ENCODE measurements around the gene FBXO42.
A peak's percentile ranks its signal among the peaks of the same experiment; 100 is the strongest.
"Not testable (repeated sequence)": the region's sequence is repeated elsewhere in the genome, so short reads cannot be mapped to it uniquely, and the experiment has no call there.

FBXO42 gene

DNA sequence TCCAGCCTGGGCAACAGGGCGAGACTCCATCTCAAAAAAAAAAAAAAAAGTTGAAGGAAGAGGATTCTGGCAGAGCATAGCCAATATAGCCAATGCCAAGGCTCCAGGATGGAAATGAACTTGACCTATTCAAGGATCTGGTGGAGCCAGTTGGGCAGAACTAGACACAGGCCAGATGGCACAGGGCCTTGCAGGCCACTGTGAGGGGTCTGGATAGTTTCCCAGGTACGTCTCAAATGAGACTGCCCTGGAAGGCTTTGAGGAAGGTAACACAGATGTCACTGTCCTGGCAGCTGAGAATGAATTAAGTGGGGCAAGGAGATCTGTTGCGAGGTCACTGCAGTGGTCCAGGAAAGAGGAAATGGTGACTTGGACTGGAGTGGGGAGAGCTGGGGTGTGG, 127.8 kb downstream of the FBXO42 start:
- no peak overlapping the region for H3K4me3 ChIP-seq (ENCODE audit: low read depth, low read length)
- in situ Hi-C loops (cut with HindIII; ENCODE audit: low sequenced_read_pairs), result no loop called here
- no peak for DNase-seq (ENCODE audit: low read depth)
- TF ChIP-seq, protein P1, sequence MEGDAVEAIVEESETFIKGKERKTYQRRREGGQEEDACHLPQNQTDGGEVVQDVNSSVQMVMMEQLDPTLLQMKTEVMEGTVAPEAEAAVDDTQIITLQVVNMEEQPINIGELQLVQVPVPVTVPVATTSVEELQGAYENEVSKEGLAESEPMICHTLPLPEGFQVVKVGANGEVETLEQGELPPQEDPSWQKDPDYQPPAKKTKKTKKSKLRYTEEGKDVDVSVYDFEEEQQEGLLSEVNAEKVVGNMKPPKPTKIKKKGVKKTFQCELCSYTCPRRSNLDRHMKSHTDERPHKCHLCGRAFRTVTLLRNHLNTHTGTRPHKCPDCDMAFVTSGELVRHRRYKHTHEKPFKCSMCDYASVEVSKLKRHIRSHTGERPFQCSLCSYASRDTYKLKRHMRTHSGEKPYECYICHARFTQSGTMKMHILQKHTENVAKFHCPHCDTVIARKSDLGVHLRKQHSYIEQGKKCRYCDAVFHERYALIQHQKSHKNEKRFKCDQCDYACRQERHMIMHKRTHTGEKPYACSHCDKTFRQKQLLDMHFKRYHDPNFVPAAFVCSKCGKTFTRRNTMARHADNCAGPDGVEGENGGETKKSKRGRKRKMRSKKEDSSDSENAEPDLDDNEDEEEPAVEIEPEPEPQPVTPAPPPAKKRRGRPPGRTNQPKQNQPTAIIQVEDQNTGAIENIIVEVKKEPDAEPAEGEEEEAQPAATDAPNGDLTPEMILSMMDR (IDR thresholded peaks at IDR 0.05; ENCODE audit: low read depth, low read length, missing control alignments), result no peak

DNA sequence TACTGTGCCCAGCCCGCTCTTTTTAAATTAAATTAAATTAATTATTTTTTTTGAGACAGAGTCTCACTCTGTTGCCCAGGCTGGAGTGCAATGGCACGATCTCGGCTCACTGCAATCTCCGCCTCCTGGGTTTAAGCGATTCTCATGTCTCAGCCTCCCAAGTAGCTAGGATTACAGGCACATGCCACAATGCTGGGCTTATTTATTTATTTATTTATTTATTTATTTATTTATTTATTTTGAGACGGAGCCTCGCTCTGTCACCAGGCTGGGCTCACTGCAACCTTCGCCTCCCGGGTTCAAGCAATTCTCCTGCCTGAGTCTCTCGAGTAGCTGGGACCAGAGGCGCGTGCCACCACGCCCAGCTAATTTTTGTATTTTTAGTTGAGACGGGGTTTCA, 129.6 kb downstream of the FBXO42 start:
- in situ Hi-C loops (cut with HindIII; ENCODE audit: low sequenced_read_pairs); H3K4me3 ChIP-seq (ENCODE audit: low read depth, low read length); DNase-seq (ENCODE audit: low read depth): not testable (repeated sequence)

DNA sequence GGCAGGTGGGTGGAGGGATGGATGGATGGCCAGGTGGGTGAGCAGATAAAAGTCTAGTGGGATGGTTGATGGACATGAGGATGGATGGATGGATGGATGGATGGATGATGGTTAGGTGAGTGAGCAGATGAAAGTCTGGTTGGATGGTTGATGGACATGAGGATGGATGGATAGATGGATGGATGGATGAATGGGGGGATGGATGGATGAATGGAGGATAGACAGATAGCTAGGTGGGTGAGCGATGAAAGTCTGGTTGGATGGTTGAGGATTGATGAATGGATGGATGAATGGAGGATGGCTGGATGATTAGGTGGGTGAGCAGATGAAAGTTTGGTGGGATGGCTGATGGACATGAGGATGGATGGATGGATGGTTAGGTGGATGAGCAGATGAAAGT, 130.8 kb downstream of the FBXO42 start:
- in situ Hi-C loops (cut with HindIII; ENCODE audit: low sequenced_read_pairs), result no loop called here
- H3K4me3 ChIP-seq (ENCODE audit: low read depth, low read length), result no peak overlapping the region
- TF ChIP-seq, protein P1 (IDR thresholded peaks at IDR 0.05; ENCODE audit: low read depth, low read length, missing control alignments), result no peak
- DNase-seq (ENCODE audit: low read depth), result no peak

DNA sequence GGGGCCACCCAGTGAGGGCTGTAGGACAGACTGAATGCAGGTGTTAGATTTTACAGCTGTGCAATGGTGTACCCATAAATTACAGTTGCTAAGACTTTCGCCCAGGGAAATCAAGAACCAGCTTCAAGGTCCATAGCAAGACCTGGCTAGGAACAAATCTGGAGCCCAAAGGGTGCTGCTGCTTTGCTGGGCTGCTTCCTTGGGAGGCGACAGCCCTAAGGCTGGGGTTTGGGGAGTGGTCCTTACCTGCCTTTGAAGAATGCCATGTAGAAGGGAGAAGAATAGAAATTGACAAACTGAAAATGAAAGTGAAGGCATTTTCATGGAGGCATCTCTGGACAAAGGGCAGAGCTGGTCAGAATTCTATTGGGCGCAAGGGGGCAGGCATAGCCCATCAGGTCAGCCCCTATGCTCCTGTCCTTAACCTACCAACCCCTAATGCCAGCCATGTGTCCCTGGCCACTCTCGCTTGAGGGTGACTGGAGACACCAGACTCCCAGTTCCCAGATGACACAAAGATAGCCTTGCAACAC, 132.2 kb downstream of the FBXO42 start:
- no peak overlapping the region for H3K4me3 ChIP-seq (ENCODE audit: low read depth, low read length)
- in situ Hi-C loops (cut with HindIII; ENCODE audit: low sequenced_read_pairs), result loop anchor here (5.0 kb wide), 1 partner anchor 93 kb away; no protein-coding TSS in a partner anchor
- DNase-seq (ENCODE audit: low read depth), result no peak
- TF ChIP-seq, protein P1 (IDR thresholded peaks at IDR 0.05; ENCODE audit: low read depth, low read length, missing control alignments), result no peak

DNA sequence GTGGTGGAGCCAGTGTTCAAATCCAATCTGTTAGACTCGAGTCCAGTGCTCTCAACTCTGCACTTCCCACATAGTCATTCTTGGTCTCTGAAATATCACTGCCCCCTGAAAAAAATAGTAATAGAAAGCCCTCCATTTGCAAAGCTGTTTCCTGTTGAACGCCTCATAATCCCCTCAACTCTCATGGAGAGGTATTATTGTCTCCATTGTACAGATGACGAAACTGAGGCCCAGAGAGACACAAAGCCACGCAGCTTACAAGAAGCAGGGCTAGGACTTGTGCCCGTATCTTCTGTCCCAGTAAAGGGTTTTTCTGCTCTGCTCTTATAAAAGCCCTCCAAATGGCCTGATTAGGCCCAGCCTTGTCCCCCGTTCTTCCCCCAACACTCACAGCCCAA, 133.6 kb downstream of the FBXO42 start:
- TF ChIP-seq, protein P1 (IDR thresholded peaks at IDR 0.05; ENCODE audit: low read depth, low read length, missing control alignments), result no peak
- no peak overlapping the region for H3K4me3 ChIP-seq (ENCODE audit: low read depth, low read length)
- DNase-seq (ENCODE audit: low read depth), result no peak
- in situ Hi-C loops (cut with HindIII; ENCODE audit: low sequenced_read_pairs), result loop anchor here (5.0 kb wide), 1 partner anchor 91 kb away; no protein-coding TSS in a partner anchor

DNA sequence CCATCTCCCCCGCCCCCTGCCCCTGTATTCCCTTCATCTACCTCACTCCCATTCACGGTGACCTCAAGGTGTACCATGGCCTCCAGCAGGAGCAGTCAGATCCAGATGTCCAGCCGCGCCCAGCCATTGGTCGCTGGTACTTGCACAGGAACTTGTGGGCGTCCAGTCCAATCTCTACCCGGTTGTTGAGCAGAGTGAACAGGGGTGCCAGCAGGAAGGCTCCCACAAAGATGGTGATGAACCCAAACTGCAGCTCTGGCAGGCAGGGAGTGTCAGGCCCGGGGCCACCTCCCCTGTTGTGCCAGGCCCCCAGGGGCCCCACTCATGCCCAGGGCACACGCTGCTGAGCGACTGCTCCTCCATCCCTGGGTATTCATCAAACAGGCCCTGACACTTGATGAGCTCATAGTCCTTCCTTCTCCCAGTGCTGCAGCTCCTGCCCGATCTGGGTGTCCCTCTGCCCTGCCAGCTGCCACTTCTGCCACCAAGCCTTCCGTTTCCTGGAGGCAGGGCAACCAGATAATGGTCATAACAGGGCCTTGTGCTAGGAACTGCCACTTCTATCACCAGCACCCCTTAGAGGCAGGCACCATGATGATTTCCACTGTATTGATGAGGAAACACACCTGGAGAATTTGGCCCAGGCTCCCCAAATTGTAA, 134.1 kb downstream of the FBXO42 start:
- TF ChIP-seq, protein P1 (IDR thresholded peaks at IDR 0.05; ENCODE audit: low read depth, low read length, missing control alignments), result no peak
- in situ Hi-C loops (cut with HindIII; ENCODE audit: low sequenced_read_pairs), result loop anchor here (5.0 kb wide), 1 partner anchor 91 kb away; no protein-coding TSS in a partner anchor
- H3K4me3 ChIP-seq (ENCODE audit: low read depth, low read length), result no peak overlapping the region
- DNase-seq (ENCODE audit: low read depth), result no peak

DNA sequence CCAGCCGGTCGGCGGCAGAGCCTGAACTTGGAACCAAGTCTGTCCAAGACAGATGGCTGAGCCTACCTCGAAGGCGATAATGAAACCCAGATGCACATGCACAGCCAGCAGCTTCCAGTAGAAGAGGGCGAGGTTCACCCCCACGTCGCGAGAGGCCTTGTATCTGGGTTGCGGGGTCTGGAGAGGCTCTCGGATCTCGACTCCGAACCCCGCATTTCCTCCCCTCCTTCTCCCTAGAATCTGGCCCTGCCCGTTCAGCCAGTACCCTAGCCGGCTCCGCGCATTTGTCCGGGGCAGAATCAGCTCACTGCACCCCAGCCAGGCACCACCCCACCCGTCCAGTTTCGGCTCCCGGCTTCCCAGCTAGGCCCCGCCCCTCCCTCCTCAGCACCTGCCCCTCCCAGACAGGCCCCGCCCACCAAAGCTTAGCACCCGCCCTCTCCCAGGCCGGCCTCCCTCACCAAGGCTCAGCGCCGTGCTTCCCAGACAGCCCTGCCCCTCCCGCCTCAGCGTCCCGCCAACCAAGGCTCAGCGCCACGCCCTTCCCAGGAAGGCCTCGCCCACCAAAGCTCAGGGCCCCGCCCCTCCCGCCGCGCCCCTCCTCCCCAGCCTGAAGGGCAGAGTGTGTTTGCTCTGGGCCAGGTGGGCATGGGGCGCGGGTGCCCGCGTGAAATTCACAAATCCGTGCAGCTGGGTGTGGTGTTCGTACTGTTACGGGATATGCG, 135.1 kb downstream of the FBXO42 start:
- TF ChIP-seq, protein P1 (IDR thresholded peaks at IDR 0.05; ENCODE audit: low read depth, low read length, missing control alignments), result no peak
- in situ Hi-C loops (cut with HindIII; ENCODE audit: low sequenced_read_pairs), result loop anchor here (5.0 kb wide), 1 partner anchor 90 kb away; no protein-coding TSS in a partner anchor
- peak; percentile 90 for DNase-seq (ENCODE audit: low read depth)
- peak overlapping the region; percentile 39 for H3K4me3 ChIP-seq (ENCODE audit: low read depth, low read length)
